ENCODE measurements around the gene ZBED1. TPM values are rescaled to one million over a fixed set of nuclear protein-coding genes. Genes with fewer than 3 reads are reported as not detected.

The ZBED1 gene
- total and polyA plus RNA-seq, 2 donors (not counting 3 experiments of a cell fraction or from before 2014, with no cell fraction given) = 24.6 to 46.5 TPM

DNA sequence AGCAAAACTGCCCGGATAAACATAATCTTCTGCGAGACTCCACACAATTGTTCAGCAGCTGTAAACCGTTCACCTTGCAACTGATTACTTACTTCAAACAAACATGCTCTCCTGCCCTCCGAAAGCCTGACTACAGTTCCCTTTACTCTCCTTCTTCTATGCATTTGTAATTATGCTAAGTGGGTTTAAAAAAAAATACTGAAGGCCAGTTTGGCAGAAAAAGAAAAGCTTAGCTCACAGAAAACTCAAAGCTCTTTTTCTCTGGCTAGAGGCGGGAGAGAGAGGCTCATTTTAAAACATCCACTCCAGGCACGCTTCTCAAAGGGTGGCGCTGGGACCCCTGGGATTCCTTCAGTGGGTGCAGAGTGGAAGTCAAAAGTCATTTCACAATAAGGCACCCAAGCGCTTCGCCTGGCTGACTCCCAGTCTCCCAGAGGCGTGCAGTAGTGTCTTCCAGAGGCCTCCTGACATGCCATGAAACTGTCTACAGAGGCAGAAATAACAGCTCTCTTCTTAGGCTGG lies 1.9 kb downstream of the ZBED1 start:
- TF ChIP-seq, protein P1, sequence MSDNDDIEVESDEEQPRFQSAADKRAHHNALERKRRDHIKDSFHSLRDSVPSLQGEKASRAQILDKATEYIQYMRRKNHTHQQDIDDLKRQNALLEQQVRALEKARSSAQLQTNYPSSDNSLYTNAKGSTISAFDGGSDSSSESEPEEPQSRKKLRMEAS (IDR thresholded peaks at IDR 0.05; ENCODE audit: insufficient read depth, insufficient read length) = no peak
- TF ChIP-seq JUN (IDR thresholded peaks at IDR 0.05; ENCODE audit: borderline replicate concordance, insufficient read depth, insufficient read length, low read depth) (no peak), POLR2AphosphoS5 (IDR thresholded peaks at IDR 0.05; ENCODE audit: insufficient read depth, low read depth, low read length) (no peak), POLR2A (IDR thresholded peaks at IDR 0.05; ENCODE audit: low read depth, low read length) (no peak), EZH2 (IDR thresholded peaks at IDR 0.05; ENCODE audit: borderline replicate concordance, low read depth, low read length, severe bottlenecking) (no peak), FOS (IDR thresholded peaks at IDR 0.05; ENCODE audit: borderline replicate concordance, insufficient read depth, low read length) (no peak), GATA2 (IDR thresholded peaks at IDR 0.05; ENCODE audit: insufficient read depth, insufficient read length, low read depth, low read length) (no peak), MYC (IDR thresholded peaks at IDR 0.05; ENCODE audit: low read depth, low read length) (no peak)
- TF ChIP-seq, protein P2, sequence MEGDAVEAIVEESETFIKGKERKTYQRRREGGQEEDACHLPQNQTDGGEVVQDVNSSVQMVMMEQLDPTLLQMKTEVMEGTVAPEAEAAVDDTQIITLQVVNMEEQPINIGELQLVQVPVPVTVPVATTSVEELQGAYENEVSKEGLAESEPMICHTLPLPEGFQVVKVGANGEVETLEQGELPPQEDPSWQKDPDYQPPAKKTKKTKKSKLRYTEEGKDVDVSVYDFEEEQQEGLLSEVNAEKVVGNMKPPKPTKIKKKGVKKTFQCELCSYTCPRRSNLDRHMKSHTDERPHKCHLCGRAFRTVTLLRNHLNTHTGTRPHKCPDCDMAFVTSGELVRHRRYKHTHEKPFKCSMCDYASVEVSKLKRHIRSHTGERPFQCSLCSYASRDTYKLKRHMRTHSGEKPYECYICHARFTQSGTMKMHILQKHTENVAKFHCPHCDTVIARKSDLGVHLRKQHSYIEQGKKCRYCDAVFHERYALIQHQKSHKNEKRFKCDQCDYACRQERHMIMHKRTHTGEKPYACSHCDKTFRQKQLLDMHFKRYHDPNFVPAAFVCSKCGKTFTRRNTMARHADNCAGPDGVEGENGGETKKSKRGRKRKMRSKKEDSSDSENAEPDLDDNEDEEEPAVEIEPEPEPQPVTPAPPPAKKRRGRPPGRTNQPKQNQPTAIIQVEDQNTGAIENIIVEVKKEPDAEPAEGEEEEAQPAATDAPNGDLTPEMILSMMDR (IDR thresholded peaks at IDR 0.05; ENCODE audit: extremely low read depth in 1 of 2, insufficient read depth in 1 of 2, low read depth in 1 of 2, low read length in 2 of 2) = no peak
- peaks cover 0 to 3% of the 10 kb centered on the region in 2 experiments for H3K36me3 ChIP-seq (ENCODE audit: control insufficient read depth in 2 of 2, extremely low read depth in 1 of 2, insufficient read depth in 2 of 2, low read length in 2 of 2)
- H3K79me2 ChIP-seq (ENCODE audit: control insufficient read depth, insufficient read depth, low read length) = peaks cover 50% of the 10 kb centered on the region
- POLR2A ChIA-PET = no interaction called here
- FAIRE-seq (no peak), DNase-seq (ENCODE audit: low read depth, low spot score) (peak; percentile 20)
- H3K9me3 ChIP-seq (replicated peaks; ENCODE audit: control insufficient read depth, insufficient read depth, low read length) = no peaks in the 10 kb centered on the region
- H3K27ac ChIP-seq (ENCODE audit: insufficient read depth, low read depth, low read length) = no peak overlapping the region
- dilution Hi-C loops (cut with MboI; ENCODE audit: extremely low pct_ligation_motif_present, low sequenced_read_pairs) (no loop called here), intact Hi-C loops (cut with micrococcal nuclease) (loop anchor here (1.0 to 5.0 kb wide), 2 partner anchors 94 to 1047 kb away; partner anchors contain the start of gene ASMTL)
- no peak overlapping the region for H3K9ac ChIP-seq (replicated peaks; ENCODE audit: extremely low read depth, insufficient read depth, low read length)
- H3K4me1 ChIP-seq (ENCODE audit: control insufficient read depth, extremely low read depth, insufficient read depth, low read length) = peaks cover 13% of the 10 kb centered on the region
- H3K4me2 ChIP-seq (ENCODE audit: insufficient read depth, low read length) = peak overlapping the region; percentile 52
- no peaks in the 10 kb centered on the region for H3K9me1 ChIP-seq (replicated peaks; ENCODE audit: control insufficient read depth, extremely low read depth, insufficient read depth, low read length)
- H3K27me3 ChIP-seq (ENCODE audit: control insufficient read depth in 2 of 2, insufficient read depth in 2 of 2, low read length in 2 of 2) = no peaks in the 10 kb centered on the region
- H4K20me1 ChIP-seq (replicated peaks; ENCODE audit: control insufficient read depth, extremely low read depth, insufficient read depth, low read length) = peaks cover 4% of the 10 kb centered on the region
- no TSS peak for BruUV-seq (replicated peaks)
- CTCF ChIA-PET = no interaction called here
- H3K4me3 ChIP-seq (replicated peaks in 1 of 3; ENCODE audit: insufficient read depth in 1 of 3, low read depth in 1 of 3, low read length in 3 of 3) = peak overlapping the region in 1 of 3 experiments; percentile 84
- no peak overlapping the region for H2AFZ ChIP-seq (ENCODE audit: low read depth, low read length)

Data from endothelial cell of umbilical vein (primary cell).